HG03439 (cell line): Measurements from ENCODE around the gene ADM2.

ENCODE experiments used
- ATAC-seq: cut with Tn5 transposase; IDR thresholded peaks from one replicate; pipeline ENCODE4 v1.9.1; 2021; ENCODE audit warnings: mild to moderate bottlenecking, moderate library complexity; ENCODE audit not compliant: unreplicated experiment

ADM2 gene

DNA sequence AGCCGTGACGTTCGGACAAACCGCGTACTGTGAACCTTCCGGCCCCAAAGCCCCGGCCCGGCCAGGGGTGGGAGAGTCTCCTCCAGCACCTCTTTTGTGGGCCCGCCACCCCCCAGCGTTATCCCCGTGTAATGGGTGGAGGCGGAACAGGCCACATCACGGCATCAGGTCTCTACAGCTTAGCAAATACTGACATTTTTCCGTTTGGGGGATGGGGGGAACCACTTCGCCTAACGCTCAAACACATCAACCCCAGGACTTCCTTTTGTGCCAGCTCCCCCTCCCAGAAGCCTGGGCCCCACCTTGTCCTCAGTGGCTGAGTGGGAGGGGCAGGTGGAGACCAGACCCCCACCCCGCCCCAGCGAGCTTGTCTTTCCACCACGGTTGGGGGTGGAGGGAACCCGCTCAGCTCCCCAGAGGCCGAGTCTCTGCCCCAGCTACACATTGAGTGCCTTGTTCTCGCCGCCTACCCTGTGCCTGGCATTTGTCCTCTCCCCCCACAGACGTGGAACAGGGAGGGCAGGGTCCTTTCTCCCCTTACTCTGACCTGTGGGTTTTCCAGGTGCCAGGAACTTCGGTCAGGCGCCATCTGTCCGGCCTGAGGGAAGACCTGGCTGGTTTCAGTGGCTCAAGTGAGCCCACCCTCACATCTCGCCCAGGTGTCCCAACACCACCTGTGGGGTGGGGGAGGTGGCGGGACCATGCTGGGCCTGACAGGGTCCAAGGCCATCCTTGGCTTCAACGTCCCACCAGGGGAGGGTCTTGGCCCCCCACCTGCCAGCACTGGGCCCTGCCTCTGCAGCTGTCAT, 36.1 kb upstream of the ADM2 start:
- no peak for ATAC-seq

DNA sequence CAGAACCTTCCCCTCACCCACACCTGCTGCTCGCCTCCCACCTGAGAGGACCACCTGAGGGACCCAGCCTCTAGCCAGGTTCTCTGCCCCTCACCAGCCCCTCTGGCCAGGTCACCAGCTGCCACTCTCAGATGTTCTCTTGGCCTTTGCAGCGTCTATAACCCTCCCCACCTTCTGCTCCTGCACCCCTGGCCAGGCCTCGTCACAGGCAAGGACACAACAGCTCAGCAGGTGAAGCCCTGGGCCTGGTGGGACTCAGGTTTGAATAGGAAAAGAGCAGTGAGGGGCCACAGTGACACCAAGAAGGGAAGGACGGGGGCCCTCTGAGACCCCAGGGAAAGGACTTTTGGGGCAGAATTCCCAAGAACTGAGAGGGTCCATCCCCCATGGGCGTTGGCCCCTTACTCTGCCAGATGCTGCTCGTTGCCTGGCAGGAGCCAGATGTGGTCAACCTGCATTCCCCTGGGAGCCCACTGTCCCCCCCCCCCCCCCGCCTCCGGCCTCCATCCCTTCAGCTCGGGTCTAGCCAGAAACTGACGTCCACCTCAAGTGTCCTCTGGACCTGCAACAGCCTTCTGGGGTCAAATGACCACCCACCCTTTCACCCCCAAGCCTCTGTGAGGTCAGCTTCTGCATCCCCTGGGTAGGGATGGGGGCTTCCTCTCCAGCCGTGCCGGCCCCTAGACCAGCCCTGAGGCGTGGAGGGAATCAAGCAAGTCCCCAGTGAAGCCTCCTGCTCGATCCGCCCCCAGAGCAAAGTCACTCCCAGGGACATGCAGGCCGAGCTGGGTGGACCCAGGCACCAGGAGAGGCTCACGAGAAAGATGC, 35.2 kb upstream of the ADM2 start:
- no peak for ATAC-seq

DNA sequence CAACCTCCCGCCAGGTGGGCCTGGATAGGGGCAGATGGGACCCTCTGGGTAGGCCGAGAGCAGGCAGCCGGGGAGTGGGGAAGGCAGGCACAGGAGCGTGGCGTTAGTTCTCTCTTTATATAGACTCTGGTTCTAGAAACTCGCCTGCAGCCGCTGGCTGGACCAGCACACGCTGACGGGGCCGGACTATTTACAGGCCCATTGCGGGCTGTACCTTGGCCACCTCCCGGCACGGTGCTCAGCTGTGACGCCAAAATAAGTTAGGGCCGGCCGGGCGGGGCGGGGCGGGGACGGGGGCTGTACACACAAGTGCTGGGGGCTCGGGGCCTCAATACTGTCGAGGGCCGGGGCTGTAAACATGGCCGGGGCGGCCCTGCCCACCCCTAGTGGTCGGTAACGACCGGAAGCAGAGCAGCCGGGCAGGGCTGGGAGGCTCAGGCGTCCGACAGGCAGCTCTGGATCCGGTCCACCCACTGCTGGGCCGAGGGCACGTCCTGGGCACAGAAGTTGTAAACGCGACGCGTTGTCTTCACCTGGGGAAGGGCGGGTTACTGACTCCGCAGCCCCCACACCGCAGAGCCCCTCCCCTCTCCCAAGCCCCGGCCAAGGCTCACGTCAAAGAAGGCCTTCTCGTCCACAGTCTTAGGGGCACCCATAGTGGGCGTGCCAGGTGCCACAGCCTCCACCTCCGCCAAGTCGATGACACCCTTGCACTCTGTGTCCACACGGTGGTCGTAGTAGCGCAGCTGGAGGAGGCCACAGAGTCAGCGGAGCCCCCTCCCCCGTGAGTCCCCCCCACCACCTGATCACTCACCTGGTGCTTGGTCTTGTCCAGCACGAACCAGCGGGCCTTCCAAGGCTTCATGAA, 34.4 kb upstream of the ADM2 start:
- no peak for ATAC-seq

DNA sequence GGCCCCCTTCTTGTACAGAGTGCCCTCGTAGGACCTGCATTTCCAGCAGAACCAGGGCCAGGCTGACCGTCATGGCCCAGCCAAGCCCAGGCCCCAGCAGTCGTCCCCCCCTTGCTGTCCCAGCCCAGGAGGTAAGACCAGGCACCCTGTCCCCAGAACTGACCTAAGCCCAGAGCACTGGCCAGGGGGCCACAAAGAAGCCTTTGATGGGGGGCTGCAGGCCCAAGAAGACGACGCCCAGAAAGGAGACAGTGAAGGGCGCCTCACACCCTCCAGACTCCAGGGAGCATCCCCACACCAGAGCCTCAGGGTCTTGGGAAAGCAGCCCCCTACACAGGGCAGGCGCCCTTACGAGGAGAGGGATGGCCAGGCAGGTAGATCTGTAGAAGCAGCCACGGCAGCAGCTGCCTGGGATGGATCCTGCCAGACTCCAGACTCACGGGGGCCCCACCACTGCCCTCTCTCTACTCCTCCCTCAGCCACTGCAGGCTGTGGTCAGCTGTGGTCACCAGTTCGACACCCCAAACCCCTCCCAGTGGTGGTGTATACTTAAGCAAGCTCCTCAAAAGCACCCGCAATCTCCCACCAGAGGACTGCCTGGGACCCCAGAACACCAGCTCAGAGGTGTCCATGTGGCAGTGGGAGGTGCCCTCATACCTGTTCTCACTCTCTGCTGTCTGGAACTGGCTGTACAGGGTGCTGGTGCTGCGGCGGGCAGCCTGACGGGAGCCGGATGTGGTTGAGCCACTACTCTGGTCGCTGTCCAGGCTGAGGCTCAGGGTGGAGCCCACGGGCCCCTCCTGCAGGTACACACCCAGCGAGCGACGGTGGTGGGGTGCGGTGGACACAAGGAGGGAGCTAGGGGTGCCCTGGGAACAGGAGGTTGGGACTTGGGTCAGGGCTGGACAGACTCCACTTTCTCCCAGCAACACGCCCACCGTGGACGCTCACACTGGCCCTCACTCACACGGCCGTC, 33.5 kb upstream of the ADM2 start:
- no peak for ATAC-seq

DNA sequence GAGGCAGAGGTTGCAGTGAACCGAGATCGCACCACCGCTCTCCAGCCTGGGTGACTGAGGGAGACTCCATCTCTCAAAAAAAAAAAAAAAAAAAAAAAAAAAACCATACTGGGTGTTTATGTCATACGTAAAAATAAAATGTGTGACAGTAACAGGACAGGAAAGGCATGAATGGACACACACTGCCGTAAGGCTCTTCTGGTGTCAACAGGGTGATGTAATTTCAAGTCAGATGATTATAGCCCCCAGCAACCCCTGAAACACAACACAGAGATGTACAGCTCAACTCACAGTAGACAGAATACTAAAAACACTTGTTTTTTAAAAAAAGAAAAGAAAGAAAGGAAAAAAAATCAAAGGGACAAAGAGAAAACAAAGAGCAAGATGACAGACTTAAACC, 28.7 kb upstream of the ADM2 start:
- ATAC-seq = no peak

DNA sequence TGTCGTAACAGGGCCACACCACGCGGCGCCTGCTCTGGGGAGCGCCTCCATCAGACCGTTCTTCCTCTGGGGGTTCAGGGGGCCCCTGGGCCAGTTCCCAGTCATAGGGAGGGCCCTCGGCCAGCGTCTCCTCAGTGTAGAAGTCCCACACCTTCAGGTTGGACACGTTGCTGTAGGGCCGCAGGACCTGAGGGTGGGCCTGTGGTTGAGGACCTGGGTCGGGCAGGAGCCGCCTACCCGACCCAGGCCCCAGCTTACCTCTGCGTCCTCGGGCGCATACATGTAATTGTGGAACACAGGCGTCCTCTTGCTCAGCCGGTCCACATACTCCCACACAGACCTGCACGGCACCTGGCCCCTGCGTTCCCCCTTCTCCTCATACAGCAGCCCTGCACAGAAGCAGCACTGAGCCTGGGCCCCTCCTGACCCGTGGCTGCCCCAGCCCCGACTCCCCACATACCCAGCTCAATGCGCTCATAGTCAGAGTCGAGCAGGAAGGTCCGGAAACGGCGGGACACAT, 26.7 kb upstream of the ADM2 start:
- ATAC-seq = no peak

DNA sequence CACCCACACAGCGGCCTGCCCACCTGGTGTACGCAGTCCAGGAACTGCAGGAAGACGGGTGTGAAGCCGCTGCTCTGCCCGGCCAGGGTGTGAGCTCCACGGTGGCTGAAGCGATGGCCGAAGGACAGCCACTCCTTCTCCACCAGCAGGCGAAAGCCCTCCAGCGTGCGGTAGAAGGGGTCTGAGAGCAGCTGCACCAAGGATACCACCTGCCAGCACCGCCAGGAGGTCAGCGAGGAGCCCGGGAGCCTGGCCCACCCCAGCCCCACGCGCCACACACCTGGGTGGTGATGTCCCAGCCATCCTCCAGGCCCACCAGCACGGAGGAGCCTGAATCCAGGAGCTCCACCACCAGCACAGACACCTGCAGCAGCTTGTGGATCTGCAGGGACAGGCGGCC, 26.1 kb upstream of the ADM2 start:
- no peak for ATAC-seq

DNA sequence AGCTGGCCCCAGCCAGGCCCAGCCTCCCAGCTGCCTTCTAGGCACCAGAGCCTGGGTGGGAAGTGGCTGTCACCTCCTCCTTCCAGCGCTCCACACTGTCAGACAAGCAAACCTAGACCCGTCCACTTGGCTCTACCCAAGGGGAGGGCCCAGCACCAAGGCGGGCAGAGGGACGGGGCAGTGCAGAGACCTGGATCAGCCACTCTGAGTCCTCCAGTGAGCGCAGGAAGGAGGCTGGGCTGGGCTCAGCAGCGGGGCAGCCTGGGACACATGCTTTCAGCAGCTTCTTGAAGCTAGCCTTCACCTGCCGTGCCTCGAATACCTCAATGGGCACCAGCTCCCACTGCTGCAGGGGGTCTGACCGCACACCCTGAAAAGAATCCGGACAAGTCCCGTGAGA, 25.3 kb upstream of the ADM2 start:
- ATAC-seq = no peak

DNA sequence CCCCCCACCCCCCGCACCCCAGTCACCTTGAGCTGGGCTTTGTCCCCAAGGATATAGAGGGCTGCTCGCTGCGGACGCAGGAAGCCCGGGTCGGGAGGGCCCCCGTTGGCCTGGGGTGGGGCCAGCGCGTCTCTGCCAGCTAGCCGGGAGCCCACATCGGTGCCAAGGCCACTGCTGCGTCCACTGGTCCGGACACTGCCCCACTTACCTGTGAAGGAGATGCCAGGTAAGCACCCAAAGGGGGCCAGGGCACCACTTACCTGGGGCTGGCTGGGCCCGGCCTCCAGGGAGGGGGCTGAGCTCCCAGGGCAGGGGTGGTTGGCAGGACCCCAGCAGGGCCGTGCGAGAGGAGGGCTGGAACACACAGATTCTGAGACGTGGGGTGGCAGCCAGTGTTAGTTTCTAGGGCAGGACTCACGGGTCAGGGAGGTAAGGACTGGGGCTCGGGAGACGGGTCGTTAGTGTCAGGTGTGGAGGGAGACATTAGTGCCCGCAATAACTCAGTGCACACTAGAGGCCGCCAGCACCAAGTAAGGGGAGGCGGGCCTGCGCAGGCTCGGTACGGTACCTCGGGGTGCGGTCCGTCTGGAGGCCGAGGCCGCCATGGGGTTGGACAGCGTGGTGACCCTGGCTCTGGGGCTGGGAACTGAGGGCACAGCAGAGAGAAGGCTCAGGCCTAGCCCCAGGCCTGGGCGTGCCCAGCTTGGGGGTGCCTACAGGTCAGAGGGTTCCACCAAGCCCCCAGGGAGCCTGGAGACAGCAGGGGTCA, 24.7 kb upstream of the ADM2 start:
- no peak for ATAC-seq

DNA sequence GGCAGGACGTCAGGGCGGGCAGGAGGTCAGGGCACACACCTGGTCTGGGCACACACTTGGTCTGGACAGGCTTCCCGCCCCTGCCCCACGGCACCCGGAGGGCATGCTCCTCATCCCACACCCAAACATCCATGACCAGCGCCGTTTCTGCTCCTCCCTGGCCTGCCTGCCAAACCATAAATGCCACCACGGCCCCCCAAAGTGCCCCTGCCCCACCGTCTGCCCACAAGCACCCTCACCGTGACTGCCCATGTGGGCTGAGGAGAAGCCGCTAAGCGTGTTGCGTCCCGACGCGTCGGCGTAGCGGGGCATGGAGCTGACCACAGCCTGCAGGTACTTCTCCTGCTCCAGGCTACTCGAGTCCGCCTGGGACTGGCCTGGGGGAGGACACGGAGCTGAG, 22.3 kb upstream of the ADM2 start:
- ATAC-seq = no peak

DNA sequence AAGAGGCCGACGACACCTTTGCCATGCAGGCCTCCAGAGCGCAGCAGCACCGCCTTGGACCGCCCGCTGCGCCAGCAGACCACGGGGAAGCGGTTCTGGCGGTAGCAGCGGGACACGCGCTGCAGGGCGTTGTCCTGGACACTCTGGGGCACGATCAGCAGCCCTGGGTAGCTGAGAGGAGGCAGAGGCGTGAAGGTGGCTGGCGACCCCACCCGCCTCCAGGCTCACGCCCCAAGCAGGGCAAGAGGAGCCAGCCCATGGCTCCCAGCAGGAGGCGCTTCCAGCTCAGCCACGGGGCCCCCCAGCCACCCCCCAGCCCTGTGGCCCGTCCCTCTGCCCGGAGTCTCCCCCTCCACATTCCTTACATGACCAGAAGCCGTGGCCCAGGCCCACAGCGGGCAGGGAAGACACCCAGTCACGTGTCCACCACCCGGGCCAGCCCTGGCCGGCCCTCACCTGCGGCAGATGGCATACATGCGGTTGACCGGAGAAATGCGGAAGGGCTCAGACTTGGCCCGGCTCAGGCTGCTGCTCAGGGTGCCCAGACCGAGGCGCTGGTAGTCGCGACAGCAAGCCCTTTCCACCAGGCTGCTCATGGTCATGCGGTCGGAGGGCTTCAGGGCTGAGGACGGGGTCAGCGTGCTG, 21.7 kb upstream of the ADM2 start:
- no peak for ATAC-seq

DNA sequence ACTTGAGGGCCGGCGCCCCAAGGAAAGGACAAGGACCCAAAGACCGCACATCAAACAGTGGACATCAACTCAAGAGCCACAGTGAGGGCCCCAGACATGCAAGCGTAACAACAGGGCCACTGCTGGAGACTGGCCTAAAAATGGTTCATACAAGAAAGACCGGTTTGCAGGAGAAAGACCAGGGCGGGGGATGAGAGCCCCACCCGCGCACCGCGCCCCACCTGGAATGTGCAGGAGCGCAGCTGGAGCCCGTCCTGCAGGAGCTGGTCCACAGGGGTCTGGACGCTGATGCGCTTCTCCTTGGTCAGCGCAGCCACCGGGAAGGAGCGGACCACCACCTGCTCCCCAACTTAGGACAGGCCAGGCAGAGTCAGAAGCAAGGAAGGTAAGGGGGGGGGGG, 20.4 kb upstream of the ADM2 start:
- ATAC-seq = no peak

DNA sequence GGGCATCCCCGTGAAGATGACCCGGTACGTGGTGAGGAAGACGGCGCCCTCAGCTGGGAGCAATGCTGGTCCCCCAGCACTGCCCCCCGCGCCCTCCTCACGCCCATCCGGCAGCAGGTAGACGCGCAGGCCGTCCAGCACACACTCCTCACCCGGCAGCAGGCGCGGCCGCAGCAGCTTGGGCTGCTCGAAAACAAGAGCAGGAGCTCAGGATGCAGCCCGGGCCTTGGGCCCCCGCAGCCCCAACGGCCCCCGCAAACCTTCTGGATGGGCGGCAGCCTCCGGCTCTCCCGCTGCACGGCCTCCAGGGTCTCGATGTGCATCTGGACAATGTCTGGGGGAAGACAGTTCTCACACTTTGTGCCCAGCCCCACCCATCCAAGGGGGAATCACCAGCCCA, 19.8 kb upstream of the ADM2 start:
- no peak for ATAC-seq

DNA sequence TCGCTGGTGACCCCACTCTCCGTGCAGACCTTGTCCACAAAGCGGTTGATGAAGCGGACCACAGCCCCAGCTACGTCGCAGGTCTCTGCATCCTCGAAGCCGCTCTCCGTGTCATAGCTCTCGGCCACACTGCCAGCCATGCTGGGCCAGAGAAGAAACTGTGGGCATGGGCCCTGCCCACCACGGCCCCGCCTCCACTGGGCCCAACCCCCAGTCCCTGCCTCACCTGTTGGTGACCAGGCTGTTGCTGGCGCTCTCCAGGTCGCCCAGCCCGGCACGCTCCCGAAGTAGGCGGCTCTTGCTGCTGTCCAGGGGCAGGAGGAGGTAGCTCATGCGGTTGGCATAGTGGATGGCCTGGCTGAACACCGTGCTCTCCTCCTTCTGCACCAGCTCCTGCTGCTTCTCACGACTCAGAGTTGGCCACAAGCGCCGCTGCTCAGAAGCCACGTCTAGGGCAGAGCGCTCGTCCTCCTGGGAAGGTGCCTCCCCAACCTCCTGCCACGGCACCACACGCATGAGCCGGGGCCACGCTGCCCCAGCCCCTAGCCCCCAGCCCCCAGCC, 19.3 kb upstream of the ADM2 start:
- ATAC-seq = no peak

DNA sequence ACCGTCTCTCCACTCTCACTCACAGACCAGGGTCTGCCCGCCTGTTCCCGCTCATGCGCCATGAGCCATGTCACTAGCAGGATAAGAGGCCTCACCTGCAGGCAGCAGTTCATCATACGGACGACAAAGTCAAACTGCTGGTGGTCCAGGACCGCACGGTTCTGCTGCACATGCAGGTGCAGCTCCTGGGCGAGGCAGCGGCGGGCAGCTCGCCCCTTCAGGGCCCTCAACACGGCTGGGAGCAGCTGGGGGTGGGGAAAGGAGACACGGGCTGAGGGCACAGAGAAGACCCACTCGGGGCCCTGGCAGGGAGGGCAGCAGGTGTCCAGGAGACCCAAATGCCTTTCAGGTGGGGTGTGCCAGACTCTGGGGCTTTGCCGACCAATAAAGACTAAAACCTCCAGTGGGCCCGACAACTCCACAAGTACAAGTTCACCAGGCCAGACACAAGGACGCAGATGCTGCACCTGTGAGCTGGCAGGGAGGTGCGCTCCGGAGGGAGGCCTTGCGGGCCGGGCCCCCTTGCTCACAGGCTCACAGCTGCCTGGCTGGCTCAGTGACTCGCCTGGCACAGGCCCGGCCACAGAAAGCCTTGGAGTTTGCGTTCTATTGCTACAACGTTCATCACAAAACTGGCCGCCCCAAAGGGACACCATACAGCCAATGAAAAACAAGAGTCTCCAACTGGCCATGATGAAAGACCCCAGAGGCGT, 18.0 kb upstream of the ADM2 start:
- no peak for ATAC-seq

DNA sequence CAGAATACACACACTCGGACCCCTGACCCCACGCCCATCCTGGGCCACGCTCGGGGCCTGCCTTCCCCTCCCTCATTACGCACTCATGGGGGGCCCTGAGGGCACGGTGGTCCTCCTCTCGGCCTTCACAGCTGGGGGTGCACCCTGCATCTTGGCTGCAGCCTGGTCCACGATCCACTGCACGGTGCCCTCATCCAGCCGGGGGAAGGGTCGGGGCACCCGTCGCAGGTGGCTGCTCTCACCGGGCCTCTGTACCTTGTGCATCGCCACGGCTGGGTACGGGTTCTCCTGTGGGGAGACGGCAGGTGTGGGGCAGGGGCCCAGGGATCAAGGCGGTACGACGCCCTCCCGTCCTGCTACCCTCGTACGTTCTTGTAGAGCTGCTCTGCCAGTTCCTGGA, 16.9 kb upstream of the ADM2 start:
- ATAC-seq = no peak

DNA sequence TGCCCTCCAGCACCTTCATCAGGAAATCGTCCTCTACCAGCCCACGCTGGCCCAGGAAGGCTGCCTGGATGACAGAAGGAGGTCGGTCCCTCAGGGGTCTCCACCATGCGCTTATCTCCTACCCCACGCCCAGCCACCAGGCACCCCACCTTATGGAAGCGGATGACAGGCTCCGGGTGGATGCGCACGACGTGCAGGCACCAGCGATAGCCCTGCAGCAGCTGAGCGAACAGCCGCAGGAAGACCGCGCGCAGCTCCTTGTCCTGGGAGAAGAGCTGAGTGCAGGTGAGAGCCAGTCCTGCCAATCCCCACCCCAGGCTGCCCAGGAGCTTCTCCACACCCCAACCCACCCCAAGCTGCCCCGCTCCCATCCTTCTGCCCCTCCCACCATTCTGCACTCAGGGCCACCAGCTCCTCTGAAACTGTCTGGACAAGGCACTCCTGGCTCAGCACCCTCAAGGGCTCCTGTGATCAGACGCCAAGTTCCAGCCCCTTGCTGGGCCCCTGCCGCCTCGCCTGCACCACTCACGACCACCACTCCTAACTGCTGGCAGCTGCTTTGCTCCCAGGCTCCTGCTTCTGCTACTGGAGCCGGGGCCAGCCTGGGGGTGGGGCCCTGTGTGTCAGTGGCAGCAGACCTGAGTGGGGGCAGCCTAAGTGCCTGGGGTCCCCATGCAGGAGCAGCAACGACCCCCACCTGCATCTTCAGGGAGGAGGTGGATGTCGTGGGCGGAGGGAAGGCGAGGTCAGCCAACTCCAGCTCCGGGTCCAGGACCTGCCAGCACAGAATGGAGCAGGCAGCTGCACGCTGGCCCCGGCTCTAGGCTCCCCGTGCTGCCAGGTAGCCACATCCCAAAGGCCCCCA, 16.0 kb upstream of the ADM2 start:
- no peak for ATAC-seq
